Activated naive CD4-positive, alpha-beta T cell treated with anti-CD3 and anti-CD28 coated beads for 36 hours (primary cell): Measurements from ENCODE around the gene PI4KB. TPM values are rescaled to one million over a fixed set of nuclear protein-coding genes. Genes with fewer than 3 reads are reported as not detected.

ENCODE experiments used
- CTCF ChIA-PET: fragments of 350-600 bp; sonication (Branson Sonifier 250); formaldehyde crosslinking; loops from one replicate; lab custom pipeline; 2021; ENCODE audit warnings: antibody characterized with exemption; lab: Charles Lee
- DNase-seq: peaks from one replicate; pipeline ENCODE4 v3.0.0-alpha.2; 2020
- H3K27ac Mint-ChIP-seq: one replicate; pipeline ENCODE4 v1.8.0; 2021; ENCODE audit warnings: mild to moderate bottlenecking, mixed read lengths
- H3K27me3 Mint-ChIP-seq: one replicate; pipeline ENCODE4 v1.8.0; 2021; ENCODE audit warnings: low read depth, mixed read lengths
- H3K36me3 Mint-ChIP-seq: one replicate; pipeline ENCODE4 v1.8.0; 2021; ENCODE audit warnings: low read depth, mixed read lengths
- H3K4me1 Mint-ChIP-seq: one replicate; pipeline ENCODE4 v1.8.0; 2021; ENCODE audit warnings: low read depth, mixed read lengths
- H3K4me3 Mint-ChIP-seq: one replicate; pipeline ENCODE4 v1.8.0; 2021; ENCODE audit warnings: mild to moderate bottlenecking, moderate library complexity, mixed read lengths
- H3K9me3 Mint-ChIP-seq: one replicate; pipeline ENCODE4 v1.8.0; 2021; ENCODE audit warnings: mixed read lengths
- intact Hi-C: fragments of 100-400 bp; cut with micrococcal nuclease; formaldehyde crosslinking; loops from one replicate; pipeline ENCODE4 v1.15.1; 2023
- total RNA-seq, 2 experiments: library from RNA; stranded (reverse); gene quantifications; one replicate each; pipeline ENCODE4 v1.2.3, GENCODE V29; 2021

The PI4KB gene
- total RNA-seq, 2 experiments from 2014 or later: 64.1 to 69.2 TPM

GRCh38 chr1:151342569-151342968 lies 15.4 kb upstream of the PI4KB start:
- peaks cover 15% of the 10 kb centered on the region for H3K36me3 Mint-ChIP-seq
- H3K4me1 Mint-ChIP-seq: peaks cover 37% of the 10 kb centered on the region
- no peak overlapping the region for H3K4me3 Mint-ChIP-seq
- DNase-seq: no peak
- CTCF ChIA-PET: interaction anchor here (0.6 to 0.7 kb wide), 2 partner anchors 42 to 148 kb away, joined by 3 to 4 read pairs; no protein-coding TSS in a partner anchor
- H3K27ac Mint-ChIP-seq: no peak overlapping the region
- intact Hi-C loops: no loop called here
- H3K27me3 Mint-ChIP-seq: no peaks in the 10 kb centered on the region
- H3K9me3 Mint-ChIP-seq: no peaks in the 10 kb centered on the region

- Mint-ChIP-seq H3K9me3 (no peaks in the 10 kb centered on the region), H3K27ac (no peak overlapping the region), H3K4me1 (peaks cover 34% of the 10 kb centered on the region), H3K36me3 (peaks cover 15% of the 10 kb centered on the region), H3K4me3 (no peak overlapping the region), H3K27me3 (no peaks in the 10 kb centered on the region)
- DNase-seq: no peak
- intact Hi-C loops: no loop called here
- CTCF ChIA-PET: interaction anchor here (0.7 to 3.6 kb wide), 3 partner anchors 41 to 61 kb away, joined by 4 to 59 read pairs (median 20); partner anchors contain the start of gene ZNF687
These were observed 14.8 kb upstream of the PI4KB start for GRCh38 chr1:151342021-151342420.

- Mint-ChIP-seq H3K27ac (peak overlapping the region; percentile 23), H3K4me3 (no peak overlapping the region), H3K9me3 (no peaks in the 10 kb centered on the region), H3K27me3 (no peaks in the 10 kb centered on the region), H3K36me3 (peaks cover 12% of the 10 kb centered on the region), H3K4me1 (peaks cover 26% of the 10 kb centered on the region)
- intact Hi-C loops: loop anchor here (1.0 kb wide), 4 partner anchors 14 to 143 kb away; partner anchors contain the start of genes PI4KB and PIP5K1A
- CTCF ChIA-PET: interaction anchor here (0.6 to 4.3 kb wide), 34 partner anchors 8 to 541 kb away, joined by 3 to 114 read pairs (median 6); partner anchors contain the start of genes PI4KB, PIP5K1A, TNFAIP8L2 and VPS72
- peak; percentile 69 for DNase-seq
These were observed 13.9 kb upstream of the PI4KB start for GRCh38 chr1:151340870-151341754.

- H3K9me3 Mint-ChIP-seq: no peaks in the 10 kb centered on the region
- DNase-seq: no peak
- H3K4me3 Mint-ChIP-seq: no peak overlapping the region
- peaks cover 10% of the 10 kb centered on the region for H3K4me1 Mint-ChIP-seq
- intact Hi-C loops: no loop called here
- CTCF ChIA-PET: interaction anchor here (0.7 to 1.2 kb wide), 4 partner anchors 34 to 47 kb away, joined by 3 to 9 read pairs (median 4); no protein-coding TSS in a partner anchor
- H3K27me3 Mint-ChIP-seq: no peaks in the 10 kb centered on the region
- H3K27ac Mint-ChIP-seq: no peak overlapping the region
- H3K36me3 Mint-ChIP-seq: peaks cover 1% of the 10 kb centered on the region
These were observed 9.3 kb upstream of the PI4KB start for GRCh38 chr1:151336556-151336955.

- Mint-ChIP-seq H3K36me3 (no peaks in the 10 kb centered on the region), H3K4me3 (no peak overlapping the region), H3K9me3 (no peaks in the 10 kb centered on the region), H3K27ac (no peak overlapping the region), H3K27me3 (no peaks in the 10 kb centered on the region), H3K4me1 (peaks cover 2% of the 10 kb centered on the region)
- intact Hi-C loops: no loop called here
- CTCF ChIA-PET: interaction anchor here (0.7 kb wide), 1 partner anchor 273 kb away, joined by 3 read pairs; no protein-coding TSS in a partner anchor
- no peak for DNase-seq
These were observed 7.6 kb upstream of the PI4KB start for GRCh38 chr1:151334822-151335221.

- intact Hi-C loops: loop anchor here (1.0 to 5.0 kb wide), 11 partner anchors 13 to 699 kb away; partner anchors contain the start of genes ARNT, ENSA, GABPB2 and MRPL9
- no peak for DNase-seq
These were observed 873 bp upstream of the PI4KB start for GRCh38 chr1:151327903-151328674.

GRCh38 chr1:151326619-151327222 lies 495 bp downstream of the PI4KB start:
- H3K4me1 Mint-ChIP-seq: peaks cover 41% of the 10 kb centered on the region
- intact Hi-C loops: loop anchor here (1.0 to 5.0 kb wide), 11 partner anchors 15 to 697 kb away; partner anchors contain the start of genes ARNT, ENSA, GABPB2 and MRPL9
- no peaks in the 10 kb centered on the region for H3K9me3 Mint-ChIP-seq
- peaks cover 17% of the 10 kb centered on the region for H3K36me3 Mint-ChIP-seq
- H3K27me3 Mint-ChIP-seq: no peaks in the 10 kb centered on the region
- CTCF ChIA-PET: interaction anchor here (0.6 to 5.2 kb wide), 6 partner anchors 14 to 134 kb away, joined by 3 to 49 read pairs (median 12); no protein-coding TSS in a partner anchor
- peak overlapping the region; percentile 93 for H3K4me3 Mint-ChIP-seq
- H3K27ac Mint-ChIP-seq: peak overlapping the region; percentile 96
- DNase-seq: peak; percentile 80

More at GRCh38 chr1:151327903-151328674, 873 bp upstream of the PI4KB start:
- peak overlapping the region; percentile 96 for H3K27ac Mint-ChIP-seq
- peaks cover 13% of the 10 kb centered on the region for H3K36me3 Mint-ChIP-seq
- CTCF ChIA-PET: interaction anchor here (0.8 to 5.2 kb wide), 7 partner anchors 10 to 47 kb away, joined by 3 to 49 read pairs (median 5); no protein-coding TSS in a partner anchor
- no peaks in the 10 kb centered on the region for H3K27me3 Mint-ChIP-seq
- no peaks in the 10 kb centered on the region for H3K9me3 Mint-ChIP-seq
- peak overlapping the region; percentile 93 for H3K4me3 Mint-ChIP-seq
- peaks cover 31% of the 10 kb centered on the region for H3K4me1 Mint-ChIP-seq

- intact Hi-C loops: loop anchor here (2.0 to 5.0 kb wide), 3 partner anchors 129 to 449 kb away; partner anchors contain the start of genes ARNT, GABPB2 and PIP5K1A
- Mint-ChIP-seq H3K36me3 (peaks cover 19% of the 10 kb centered on the region), H3K9me3 (no peaks in the 10 kb centered on the region), H3K27me3 (no peaks in the 10 kb centered on the region), H3K27ac (peak overlapping the region; percentile 96), H3K4me1 (peaks cover 42% of the 10 kb centered on the region), H3K4me3 (peak overlapping the region; percentile 93)
- no peak for DNase-seq
- CTCF ChIA-PET: interaction anchor here (0.9 to 5.2 kb wide), 4 partner anchors 14 to 44 kb away, joined by 3 to 49 read pairs (median 16); partner anchors contain the start of gene ZNF687
These were observed 1.4 kb downstream of the PI4KB start for GRCh38 chr1:151325646-151326429.

- H3K36me3 Mint-ChIP-seq: peaks cover 23% of the 10 kb centered on the region
- no peak for DNase-seq
- intact Hi-C loops: loop anchor here (5.0 kb wide), 2 partner anchors 128 to 448 kb away; partner anchors contain the start of genes ARNT and PIP5K1A
- peaks cover 48% of the 10 kb centered on the region for H3K4me1 Mint-ChIP-seq
- CTCF ChIA-PET: interaction anchor here (0.7 to 1.0 kb wide), 3 partner anchors 13 to 43 kb away, joined by 3 read pairs; partner anchors contain the start of gene ZNF687
- no peaks in the 10 kb centered on the region for H3K27me3 Mint-ChIP-seq
- H3K9me3 Mint-ChIP-seq: no peaks in the 10 kb centered on the region
- H3K4me3 Mint-ChIP-seq: no peak overlapping the region
- H3K27ac Mint-ChIP-seq: no peak overlapping the region
These were observed 2.0 kb downstream of the PI4KB start for GRCh38 chr1:151325231-151325630.

GRCh38 chr1:151324390-151324930 lies 2.8 kb downstream of the PI4KB start:
- Mint-ChIP-seq H3K36me3 (peaks cover 23% of the 10 kb centered on the region), H3K27ac (no peak overlapping the region), H3K4me3 (no peak overlapping the region), H3K27me3 (no peaks in the 10 kb centered on the region), H3K4me1 (peaks cover 50% of the 10 kb centered on the region), H3K9me3 (no peaks in the 10 kb centered on the region)
- intact Hi-C loops: no loop called here
- CTCF ChIA-PET: interaction anchor here (0.6 to 1.4 kb wide), 5 partner anchors 13 to 61 kb away, joined by 3 read pairs; no protein-coding TSS in a partner anchor
- DNase-seq: no peak
